ENCODE results near the gene MACROD1.
A peak's percentile ranks its signal among the peaks of the same experiment; 100 is the strongest.

DNA sequence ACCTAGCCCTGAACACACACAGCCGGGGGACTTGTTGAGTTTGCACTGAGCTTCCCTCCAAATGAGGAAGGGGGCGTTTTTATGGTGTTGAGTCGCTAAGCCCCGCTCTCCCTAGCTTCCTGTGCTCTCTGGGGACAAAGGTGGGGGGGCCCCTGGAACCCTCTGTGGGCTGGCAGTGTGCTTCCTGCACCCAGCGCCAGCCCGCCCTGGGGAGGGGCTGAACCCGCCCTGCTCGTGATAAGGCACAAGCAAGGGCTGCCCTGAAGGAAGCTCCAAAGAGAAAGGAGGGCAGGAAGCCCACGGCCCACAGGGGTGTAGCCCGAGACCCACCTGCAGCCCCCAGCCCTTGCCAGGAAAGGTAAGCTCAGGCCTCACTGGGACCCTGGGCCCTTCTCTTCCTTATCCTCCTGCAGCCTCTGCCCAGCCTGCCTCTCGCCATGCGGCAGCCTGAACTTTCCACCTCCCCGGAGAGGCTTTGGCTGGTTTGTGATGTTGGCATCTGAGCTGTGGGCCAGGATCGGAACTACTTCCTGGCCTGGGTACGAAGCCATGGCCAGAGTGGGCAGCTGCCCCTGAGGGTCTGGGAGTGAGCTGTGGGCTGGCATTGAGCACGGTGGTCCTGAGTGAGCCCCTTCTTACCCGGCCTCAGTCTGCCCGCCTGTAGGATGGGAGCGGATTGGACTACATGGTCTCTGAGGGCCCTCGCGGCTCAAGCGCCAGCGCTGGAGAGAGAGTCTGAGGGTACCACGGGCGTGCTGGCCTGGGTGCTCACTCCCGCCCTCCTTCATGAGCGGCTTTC is 40.7 kb upstream of the MACROD1 start, which contains the start of gene FERMT3:
- TF ChIP-seq CTCF (IDR thresholded peaks at IDR 0.05) (no peak), POLR2AphosphoS5 (IDR thresholded peaks at IDR 0.05; ENCODE audit: insufficient read depth in 1 of 2, low read depth in 1 of 2) (peak in 1 of 2 donors; percentile 9), POLR2A (IDR thresholded peaks at IDR 0.05) (no peak)
